PFSK-1 (cell line): ENCODE measurements around the gene ITPKB.

Experiments
- FOXP2 ChIP-seq: optimal IDR thresholded peaks from 2 replicates; pipeline ENCODE3; 2011; ENCODE audit warnings: borderline replicate concordance, control low read depth, inconsistent platforms; ENCODE audit not compliant: insufficient read depth; ENCODE audit errors: extremely low read length, extremely low read depth
- POLR2AphosphoS5 ChIP-seq: IDR thresholded peaks from 2 replicates; pipeline ENCODE4 v1.6.1; 2012; ENCODE audit warnings: low read depth, mild to moderate bottlenecking, control low read depth, low read length, moderate library complexity
- REST ChIP-seq, 2 experiments: IDR thresholded peaks; 2 replicates each; pipeline versions ENCODE4 v1.6.1 to v1.8.0; 2011 to 2012; ENCODE audit warnings: low read depth in 2 of 2, low read length in 2 of 2, control low read depth in 1 of 2, inconsistent platforms in 1 of 2, mild to moderate bottlenecking in 1 of 2, moderate library complexity in 1 of 2; ENCODE audit not compliant: insufficient read depth in 1 of 2
- SIN3A ChIP-seq: IDR thresholded peaks from 2 replicates; pipeline ENCODE4 v1.6.1; 2012; ENCODE audit warnings: mild to moderate bottlenecking, low read length, moderate library complexity, borderline replicate concordance; ENCODE audit not compliant: insufficient read depth
- TAF1 ChIP-seq: IDR thresholded peaks from 2 replicates; pipeline ENCODE4 v1.6.1; 2012; ENCODE audit warnings: low read length, control low read depth, borderline replicate concordance; ENCODE audit not compliant: insufficient read depth

The ITPKB gene

GRCh38 chr1:226698659-226699058 is 40.4 kb downstream of the ITPKB start:
- TF ChIP-seq REST (IDR thresholded peaks at IDR 0.05; ENCODE audit: insufficient read depth in 1 of 2, low read depth in 2 of 2, low read length in 2 of 2), result no peak
- no peak for TF ChIP-seq TAF1
- TF ChIP-seq SIN3A, result no peak

- TF ChIP-seq TAF1 (no peak), FOXP2 (no peak), SIN3A (no peak), REST (IDR thresholded peaks at IDR 0.05; ENCODE audit: insufficient read depth in 1 of 2, low read depth in 2 of 2, low read length in 2 of 2) (no peak), POLR2AphosphoS5 (no peak)
Measured at GRCh38 chr1:226697929-226698544, 41.0 kb downstream of the ITPKB start.

- TF ChIP-seq SIN3A, result no peak
- TF ChIP-seq REST (IDR thresholded peaks at IDR 0.05; ENCODE audit: insufficient read depth in 1 of 2, low read depth in 2 of 2, low read length in 2 of 2), result no peak
- no peak for TF ChIP-seq TAF1
- no peak for TF ChIP-seq FOXP2
- no peak for TF ChIP-seq POLR2AphosphoS5
Measured at GRCh38 chr1:226697151-226697928, 41.7 kb downstream of the ITPKB start.

- TF ChIP-seq POLR2AphosphoS5, result no peak
- TF ChIP-seq TAF1, result no peak
- TF ChIP-seq SIN3A, result no peak
- TF ChIP-seq REST (IDR thresholded peaks at IDR 0.05; ENCODE audit: insufficient read depth in 1 of 2, low read depth in 2 of 2, low read length in 2 of 2), result no peak
- TF ChIP-seq FOXP2, result no peak
Measured at GRCh38 chr1:226696547-226696946, 42.5 kb downstream of the ITPKB start.

- no peak for TF ChIP-seq TAF1
- TF ChIP-seq REST (IDR thresholded peaks at IDR 0.05; ENCODE audit: insufficient read depth in 1 of 2, low read depth in 2 of 2, low read length in 2 of 2), result no peak
- no peak for TF ChIP-seq SIN3A
- no peak for TF ChIP-seq FOXP2
- no peak for TF ChIP-seq POLR2AphosphoS5
Measured at GRCh38 chr1:226695335-226695900, 43.7 kb downstream of the ITPKB start.
